ENCODE measurements around the gene RFX4. TPM values are rescaled to one million over a fixed set of nuclear protein-coding genes. Genes with fewer than 3 reads are reported as not detected.
A peak's percentile ranks its signal among the peaks of the same experiment; 100 is the strongest.

RFX4 gene
- total RNA-seq, 1 donor from 2014 or later, result not detected

- Histone ChIP-seq H3K9me3 (no peaks in the 10 kb centered on the region), H3K27ac (no peak overlapping the region), H3K4me1 (peaks cover 19% of the 10 kb centered on the region), H3K36me3 (no peaks in the 10 kb centered on the region), H3K27me3 (peaks cover 97% of the 10 kb centered on the region), H3K4me3 (no peak overlapping the region)
- ATAC-seq (no peak), DNase-seq (no peak)
- intact Hi-C loops (cut with DNase I), result no loop called here
- TF ChIP-seq CTCF (IDR thresholded peaks at IDR 0.05), result no peak
These were observed 584 bp upstream of the RFX4 start for GRCh38 chr12:106582249-106582591.

GRCh38 chr12:106583242-106584103 is 669 bp downstream of the RFX4 start:
- TF ChIP-seq CTCF (IDR thresholded peaks at IDR 0.05), result no peak
- intact Hi-C loops (cut with DNase I), result no loop called here
- no peaks in the 10 kb centered on the region for H3K9me3 ChIP-seq
- peak overlapping the region; percentile 36 for H3K4me3 ChIP-seq
- no peak for ATAC-seq
- H3K27me3 ChIP-seq, result peaks cover 97% of the 10 kb centered on the region
- no peak overlapping the region for H3K27ac ChIP-seq
- peaks cover 19% of the 10 kb centered on the region for H3K4me1 ChIP-seq
- no peak for DNase-seq
- H3K36me3 ChIP-seq, result no peaks in the 10 kb centered on the region

DNA sequence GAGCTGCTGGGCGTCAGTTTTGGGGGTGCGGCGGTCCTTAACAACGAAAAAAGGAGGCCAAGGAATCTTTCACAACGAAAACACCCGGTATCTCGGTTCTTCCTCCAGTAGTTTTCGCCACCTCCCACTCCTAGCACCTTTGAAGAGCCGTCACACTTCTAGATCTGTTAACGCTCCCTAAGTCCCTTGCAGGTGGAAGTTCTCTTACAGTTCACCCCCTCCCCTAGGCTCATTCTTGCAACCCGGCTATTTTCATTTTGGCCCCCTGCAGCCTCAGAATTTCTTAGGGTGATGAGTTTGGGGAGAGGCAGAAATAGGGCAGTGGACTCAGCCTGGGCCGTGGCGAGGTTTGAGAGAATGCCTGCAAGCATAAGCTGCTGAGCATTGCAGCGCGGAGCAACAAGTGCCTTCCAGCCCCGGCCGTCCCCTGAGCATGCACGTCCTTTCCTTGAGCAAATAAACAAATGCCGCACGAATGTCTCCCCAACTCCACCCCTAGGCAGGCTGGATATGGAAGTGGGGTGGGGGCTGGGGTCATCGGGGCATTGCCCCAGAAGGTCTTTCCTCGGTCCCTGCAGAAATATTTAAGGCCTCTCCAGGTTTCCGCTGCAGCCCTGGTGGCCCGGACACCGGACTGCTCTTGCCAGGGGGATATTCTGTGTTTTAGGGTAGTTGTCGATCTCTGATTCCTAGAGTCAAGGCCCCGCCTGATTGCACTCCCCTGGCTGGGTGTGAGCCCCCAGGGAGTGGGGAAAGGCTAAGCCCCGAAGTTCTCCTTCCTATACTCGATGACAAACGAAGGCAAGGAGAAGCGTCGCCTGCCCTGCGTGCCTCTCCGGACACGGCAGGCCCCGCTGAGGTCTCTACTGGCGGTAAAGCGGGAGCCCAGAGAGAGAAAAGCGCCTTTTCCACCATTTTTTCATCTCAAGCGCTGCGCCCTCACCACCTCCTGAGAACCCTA is 1.6 kb downstream of the RFX4 start:
- H3K4me1 ChIP-seq, result peaks cover 19% of the 10 kb centered on the region
- H3K27me3 ChIP-seq, result peaks cover 97% of the 10 kb centered on the region
- no peak overlapping the region for H3K27ac ChIP-seq
- no peak for ATAC-seq
- no peak for DNase-seq
- H3K9me3 ChIP-seq, result no peaks in the 10 kb centered on the region
- no peaks in the 10 kb centered on the region for H3K36me3 ChIP-seq
- intact Hi-C loops (cut with DNase I), result no loop called here
- no peak overlapping the region for H3K4me3 ChIP-seq
- TF ChIP-seq CTCF (IDR thresholded peaks at IDR 0.05), result no peak

DNA sequence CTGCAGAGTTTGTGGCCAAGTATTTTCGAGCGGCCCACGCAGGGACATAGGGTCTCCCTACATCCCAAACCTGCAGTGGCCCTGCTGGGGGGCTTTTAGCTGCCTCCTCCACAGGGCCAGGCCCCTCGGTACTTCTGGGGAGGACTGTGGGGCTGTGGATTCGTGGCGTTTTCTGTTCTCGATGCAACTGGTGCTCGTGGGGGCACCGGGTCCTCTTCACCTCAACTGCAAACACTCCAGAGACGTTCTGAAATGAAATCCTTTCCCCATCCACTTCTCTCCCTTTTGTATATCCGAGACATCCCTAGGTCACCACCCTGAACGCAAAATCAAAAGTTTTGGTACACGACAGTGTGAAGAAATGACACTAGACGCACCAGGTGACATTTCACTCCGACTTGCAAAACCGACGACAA is 2.3 kb downstream of the RFX4 start:
- H3K4me3 ChIP-seq, result no peak overlapping the region
- peaks cover 97% of the 10 kb centered on the region for H3K27me3 ChIP-seq
- DNase-seq (no peak), ATAC-seq (no peak)
- no peak for TF ChIP-seq CTCF (IDR thresholded peaks at IDR 0.05)
- H3K36me3 ChIP-seq, result no peaks in the 10 kb centered on the region
- H3K4me1 ChIP-seq, result peaks cover 19% of the 10 kb centered on the region
- intact Hi-C loops (cut with DNase I), result no loop called here
- H3K9me3 ChIP-seq, result no peaks in the 10 kb centered on the region
- no peak overlapping the region for H3K27ac ChIP-seq

- no peaks in the 10 kb centered on the region for H3K36me3 ChIP-seq
- H3K27me3 ChIP-seq, result peaks cover 97% of the 10 kb centered on the region
- TF ChIP-seq CTCF (IDR thresholded peaks at IDR 0.05), result no peak
- no peaks in the 10 kb centered on the region for H3K9me3 ChIP-seq
- DNase-seq (no peak), ATAC-seq (no peak)
- H3K4me3 ChIP-seq, result no peak overlapping the region
- intact Hi-C loops (cut with DNase I), result no loop called here
- no peak overlapping the region for H3K27ac ChIP-seq
- peaks cover 19% of the 10 kb centered on the region for H3K4me1 ChIP-seq
These were observed 2.9 kb downstream of the RFX4 start for GRCh38 chr12:106585521-106586277.
